H9 (cell line): ENCODE measurements around the gene MYOD1. TPM values are rescaled to one million over a fixed set of nuclear protein-coding genes. Genes with fewer than 3 reads are reported as not detected.

Experiments
- DNase-seq: peaks from one replicate; pipeline ENCODE4 v3.0.0-alpha.2; 2017
- H2AFZ ChIP-seq: one replicate; pipeline ENCODE4 v1.6.1; 2013; ENCODE audit warnings: mild to moderate bottlenecking, low read length, control low read depth, moderate library complexity
- H2AK5ac ChIP-seq: 2 replicates; pipeline ENCODE4 v1.6.1; 2013; ENCODE audit warnings: low read length, control low read depth, mixed read lengths; ENCODE audit not compliant: insufficient read length
- H2BK120ac ChIP-seq: one replicate; pipeline ENCODE4 v1.6.1; 2013; ENCODE audit warnings: low read depth, mild to moderate bottlenecking, low read length, control low read depth, inconsistent platforms; ENCODE audit not compliant: poor library complexity, severe bottlenecking
- H2BK12ac ChIP-seq: 2 replicates; pipeline ENCODE4 v1.6.1; 2013; ENCODE audit warnings: low read length, control low read depth, mixed read lengths, low read depth; ENCODE audit not compliant: insufficient read length
- H2BK15ac ChIP-seq: 2 replicates; pipeline ENCODE4 v1.6.1; 2013; ENCODE audit warnings: low read depth, low read length, control low read depth
- H2BK20ac ChIP-seq: one replicate; pipeline ENCODE4 v1.6.1; 2013; ENCODE audit warnings: low read depth, mild to moderate bottlenecking, low read length, control low read depth, inconsistent platforms; ENCODE audit not compliant: poor library complexity, severe bottlenecking
- H2BK5ac ChIP-seq: 2 replicates; pipeline ENCODE4 v1.6.1; 2013; ENCODE audit warnings: low read length, control low read depth, mixed read lengths; ENCODE audit not compliant: insufficient read length
- H3K14ac ChIP-seq: 2 replicates; pipeline ENCODE4 v1.6.1; 2013; ENCODE audit warnings: low read length, control low read depth; ENCODE audit not compliant: insufficient read depth
- H3K18ac ChIP-seq: 2 replicates; pipeline ENCODE4 v1.6.1; 2013; ENCODE audit warnings: low read depth, mild to moderate bottlenecking, mixed read lengths, low read length, control low read depth; ENCODE audit not compliant: insufficient read length
- H3K23ac ChIP-seq: 2 replicates; pipeline ENCODE4 v1.6.1; 2013; ENCODE audit warnings: low read length, control low read depth, mixed read lengths, low read depth; ENCODE audit not compliant: insufficient read length
- H3K23me2 ChIP-seq: 2 replicates; pipeline ENCODE4 v1.6.1; 2013; ENCODE audit warnings: low read depth, mild to moderate bottlenecking, mixed read lengths, low read length, control low read depth; ENCODE audit not compliant: insufficient read length, poor library complexity, severe bottlenecking
- H3K27ac ChIP-seq: 2 replicates; pipeline ENCODE4 v1.5.1; 2013; ENCODE audit warnings: low read length, control low read depth, mixed read lengths, low read depth; ENCODE audit not compliant: insufficient read length
- H3K27me3 ChIP-seq: 2 replicates; pipeline ENCODE4 v1.6.1; 2013; ENCODE audit warnings: low read length, control low read depth, inconsistent platforms; ENCODE audit not compliant: insufficient read depth
- H3K4ac ChIP-seq: 2 replicates; pipeline ENCODE4 v1.6.1; 2013; ENCODE audit warnings: low read depth, mild to moderate bottlenecking, control low read depth, inconsistent platforms, low read length, moderate library complexity
- H3K4me1 ChIP-seq: 2 replicates; pipeline ENCODE4 v1.6.1; 2013; ENCODE audit warnings: low read length, control low read depth, inconsistent platforms; ENCODE audit not compliant: insufficient read depth
- H3K4me2 ChIP-seq: 2 replicates; pipeline ENCODE4 v1.6.1; 2013; ENCODE audit warnings: low read length, control low read depth, mixed read lengths; ENCODE audit not compliant: insufficient read length, insufficient read depth
- H3K56ac ChIP-seq: 2 replicates; pipeline ENCODE4 v1.6.1; 2013; ENCODE audit warnings: low read depth, mild to moderate bottlenecking, mixed read lengths, low read length, control low read depth; ENCODE audit not compliant: insufficient read length
- H3K79me1 ChIP-seq: 2 replicates; pipeline ENCODE4 v1.6.1; 2013; ENCODE audit warnings: low read depth, mild to moderate bottlenecking, moderate library complexity, low read length, control low read depth, inconsistent platforms; ENCODE audit not compliant: insufficient read depth, poor library complexity, severe bottlenecking
- H3K79me2 ChIP-seq: 2 replicates; pipeline ENCODE4 v1.6.1; 2013; ENCODE audit warnings: low read length, control low read depth, inconsistent platforms; ENCODE audit not compliant: insufficient read depth
- H3K9ac ChIP-seq: 2 replicates; pipeline ENCODE4 v1.6.1; 2013; ENCODE audit warnings: low read length, control low read depth, mixed read lengths; ENCODE audit not compliant: insufficient read length; ENCODE audit errors: extremely low read depth
- H3K9me3 ChIP-seq: one replicate; pipeline ENCODE4 v1.6.1; 2013; ENCODE audit warnings: low read depth, low read length, inconsistent platforms; ENCODE audit not compliant: control insufficient read depth
- H3T11ph ChIP-seq: one replicate; pipeline ENCODE4 v1.6.1; 2013; ENCODE audit warnings: mild to moderate bottlenecking, low read length, control low read depth, inconsistent platforms
- H4K20me1 ChIP-seq: one replicate; pipeline ENCODE4 v1.6.1; 2013; ENCODE audit not compliant: control insufficient read depth, insufficient read length, insufficient read depth
- H4K5ac ChIP-seq: 2 replicates; pipeline ENCODE4 v1.6.1; 2013; ENCODE audit warnings: low read depth, mild to moderate bottlenecking, mixed read lengths, low read length, control low read depth; ENCODE audit not compliant: insufficient read length
- H4K8ac ChIP-seq: replicated peaks from 2 replicates; pipeline ENCODE4 v1.6.1; 2013; ENCODE audit warnings: low read length, control low read depth, mixed read lengths, low read depth; ENCODE audit not compliant: insufficient read length
- H4K91ac ChIP-seq: 2 replicates; pipeline ENCODE4 v1.6.1; 2013; ENCODE audit warnings: low read depth, mild to moderate bottlenecking, moderate library complexity, mixed read lengths, low read length, control low read depth; ENCODE audit not compliant: insufficient read length
- H3K27ac Mint-ChIP-seq, 3 experiments: 2 replicates in 2 of 3; 3 replicates in 1 of 3; pipeline ENCODE4 v1.8.0; 2020 to 2021; ENCODE audit warnings: mixed read lengths in 3 of 3, mild to moderate bottlenecking in 1 of 3, moderate library complexity in 1 of 3
- H3K27me3 Mint-ChIP-seq: 2 replicates; pipeline ENCODE4 v1.8.0; 2021; ENCODE audit warnings: low read depth, mild to moderate bottlenecking, moderate library complexity, mixed read lengths
- H3K36me3 Mint-ChIP-seq, 3 experiments: 2 replicates in 2 of 3; 3 replicates in 1 of 3; pipeline ENCODE4 v1.8.0; 2020 to 2021; ENCODE audit warnings: low read depth in 3 of 3, mixed read lengths in 3 of 3; ENCODE audit not compliant: insufficient read depth in 1 of 3
- H3K4me1 Mint-ChIP-seq, 2 experiments: 2 replicates each; pipeline ENCODE4 v1.8.0; 2020; ENCODE audit warnings: mixed read lengths in 2 of 2
- H3K4me3 Mint-ChIP-seq, 2 experiments: 2 replicates in 1 of 2; 3 replicates in 1 of 2; pipeline ENCODE4 v1.8.0; 2020 to 2021; ENCODE audit warnings: mild to moderate bottlenecking in 2 of 2, mixed read lengths in 2 of 2, moderate library complexity in 1 of 2
- H3K9me3 Mint-ChIP-seq, 2 experiments: 2 replicates in 1 of 2; 3 replicates in 1 of 2; pipeline ENCODE4 v1.8.0; 2020; ENCODE audit warnings: mild to moderate bottlenecking in 2 of 2, mixed read lengths in 2 of 2, moderate library complexity in 1 of 2
- CTCF ChIP-seq: fragments of 200-600 bp; sonication (generic); conservative IDR thresholded peaks from 3 replicates; pipeline ENCODE4 v1.8.0; 2021; ENCODE audit warnings: antibody characterized with exemption, mild to moderate bottlenecking
- WGBS: extraction: QIAGEN DNeasy Blood & Tissue Kit; methylation state at CpG from one replicate; pipeline ENCODE4 v1.1.7; 2013; ENCODE audit warnings: missing lambda C conversion rate, low lambda C conversion rate, mixed read lengths; ENCODE audit not compliant: insufficient read length; ENCODE audit errors: extremely low coverage; 5-methylcytosine and 5-hydroxymethylcytosine counted together
- total RNA-seq: library from RNA; stranded (reverse); gene quantifications from 2 replicates; pipeline ENCODE4 v1.2.1, GENCODE V29; 2021

Gene MYOD1
- total RNA-seq, 1 experiment from 2014 or later = not detected

GRCh38 chr11:17753153-17753552 is 33.8 kb downstream of the MYOD1 start:
- Mint-ChIP-seq H3K9me3 (no peaks in the 10 kb centered on the region), H3K4me3 (no peak overlapping the region), H3K4me1 (no peaks in the 10 kb centered on the region), H3K36me3 (no peaks in the 10 kb centered on the region), H3K27me3 (peaks cover 39% of the 10 kb centered on the region), H3K27ac (no peak overlapping the region)
- Histone ChIP-seq H3K4me1 (no peaks in the 10 kb centered on the region), H4K91ac (no peak overlapping the region), H3K9ac (no peak overlapping the region), H3K27me3 (no peaks in the 10 kb centered on the region), H2AK5ac (no peak overlapping the region), H3K27ac (no peak overlapping the region), H3K79me1 (no peaks in the 10 kb centered on the region), H3K23me2 (no peaks in the 10 kb centered on the region), H3K4me2 (no peak overlapping the region), H4K20me1 (peaks cover 3% of the 10 kb centered on the region), H2BK15ac (no peak overlapping the region), H3K56ac (no peak overlapping the region), H3T11ph (no peak overlapping the region), H2BK120ac (no peak overlapping the region), H2AFZ (no peak overlapping the region), H2BK5ac (no peak overlapping the region), H2BK20ac (no peak overlapping the region), H3K4ac (no peak overlapping the region), H4K8ac (no peak overlapping the region), H3K23ac (no peak overlapping the region), H3K79me2 (no peaks in the 10 kb centered on the region), H2BK12ac (no peak overlapping the region), H4K5ac (no peak overlapping the region), H3K14ac (no peak overlapping the region; the same call in 1 of the 2 replicates), H3K9me3 (no peaks in the 10 kb centered on the region), H3K18ac (no peak overlapping the region)
- no peak for TF ChIP-seq CTCF
- DNase-seq = no peak
- no CpG with 5 or more reads among the region's 5 CpGs for WGBS
